Chondrocyte (in vitro differentiated cells): Measurements from ENCODE around the gene CABP1. TPM values are rescaled to one million over a fixed set of nuclear protein-coding genes. Genes with fewer than 3 reads are reported as not detected.

Experiments
- DNase-seq: peaks from one replicate; pipeline ENCODE4 v3.0.0; 2021; ENCODE audit warnings: mixed read lengths, low spot score
- H3K27ac Mint-ChIP-seq: one replicate; pipeline ENCODE4 v1.8.0; 2021; ENCODE audit warnings: mild to moderate bottlenecking, moderate library complexity, mixed read lengths; ENCODE audit not compliant: unreplicated experiment
- H3K27me3 Mint-ChIP-seq: 2 replicates; pipeline ENCODE4 v1.8.0; 2021; ENCODE audit warnings: low read depth, mixed read lengths
- H3K36me3 Mint-ChIP-seq: 2 replicates; pipeline ENCODE4 v1.8.0; 2021; ENCODE audit warnings: low read depth, mixed read lengths
- H3K4me1 Mint-ChIP-seq: 2 replicates; pipeline ENCODE4 v1.8.0; 2021; ENCODE audit warnings: low read depth, mild to moderate bottlenecking, mixed read lengths
- H3K4me3 Mint-ChIP-seq: one replicate; pipeline ENCODE4 v1.8.0; 2021; ENCODE audit warnings: mild to moderate bottlenecking, moderate library complexity, mixed read lengths; ENCODE audit not compliant: unreplicated experiment
- H3K9me3 Mint-ChIP-seq: 2 replicates; pipeline ENCODE4 v1.8.0; 2021; ENCODE audit warnings: low read depth, mixed read lengths
- CTCF ChIP-seq: fragments of 200-600 bp; sonication (generic); IDR thresholded peaks from 2 replicates; pipeline ENCODE4 v1.5.0; 2021; ENCODE audit warnings: antibody characterized with exemption, mild to moderate bottlenecking, moderate library complexity
- total RNA-seq: library from RNA; stranded (reverse); gene quantifications from 3 replicates; pipeline ENCODE4 v1.2.1, GENCODE V29; 2021

CABP1 gene
- total RNA-seq, 1 donor from 2014 or later = not detected

- Mint-ChIP-seq H3K27me3 (peaks cover 3% of the 10 kb centered on the region), H3K27ac (no peak overlapping the region), H3K4me1 (no peaks in the 10 kb centered on the region), H3K4me3 (no peak overlapping the region), H3K9me3 (no peaks in the 10 kb centered on the region), H3K36me3 (no peaks in the 10 kb centered on the region)
- peak; percentile 24 for DNase-seq
- TF ChIP-seq CTCF = no peak
Observed at GRCh38 chr12:120678572-120678971, 38.1 kb downstream of the CABP1 start.

- Mint-ChIP-seq H3K4me1 (no peaks in the 10 kb centered on the region), H3K4me3 (no peak overlapping the region), H3K27me3 (no peaks in the 10 kb centered on the region), H3K27ac (no peak overlapping the region), H3K9me3 (no peaks in the 10 kb centered on the region), H3K36me3 (no peaks in the 10 kb centered on the region)
- no peak for TF ChIP-seq CTCF
- peak; percentile 24 for DNase-seq
Observed at GRCh38 chr12:120680165-120680738, 39.8 kb downstream of the CABP1 start.

GRCh38 chr12:120684523-120684932 is 44.1 kb downstream of the CABP1 start:
- Mint-ChIP-seq H3K27me3 (no peaks in the 10 kb centered on the region), H3K4me3 (no peak overlapping the region), H3K27ac (no peak overlapping the region), H3K36me3 (no peaks in the 10 kb centered on the region), H3K9me3 (no peaks in the 10 kb centered on the region), H3K4me1 (peaks cover 20% of the 10 kb centered on the region)
- TF ChIP-seq CTCF = no peak
- DNase-seq = no peak

DNA sequence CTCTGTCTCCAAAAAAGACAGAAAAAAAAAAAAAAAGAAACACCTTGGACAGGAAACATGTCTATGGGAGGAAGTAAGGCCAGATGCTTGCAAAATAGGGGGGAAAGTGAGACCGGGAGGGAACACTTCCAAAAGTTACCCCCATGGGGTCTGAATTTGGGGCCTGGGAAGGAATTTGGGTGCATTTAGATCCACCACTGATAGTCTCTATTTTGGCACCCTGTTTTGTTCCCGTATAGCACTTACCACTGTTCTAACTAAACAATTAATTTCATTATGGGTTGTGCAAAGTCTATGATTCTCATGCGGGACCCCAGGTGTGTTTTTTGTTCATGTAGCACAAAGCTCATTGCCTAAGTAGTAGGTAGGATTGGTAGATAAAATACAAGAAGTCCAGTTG is 45.1 kb downstream of the CABP1 start:
- H3K4me3 Mint-ChIP-seq = no peak overlapping the region
- DNase-seq = no peak
- H3K4me1 Mint-ChIP-seq = peaks cover 28% of the 10 kb centered on the region
- H3K27me3 Mint-ChIP-seq = no peaks in the 10 kb centered on the region
- no peaks in the 10 kb centered on the region for H3K36me3 Mint-ChIP-seq
- no peaks in the 10 kb centered on the region for H3K9me3 Mint-ChIP-seq
- no peak overlapping the region for H3K27ac Mint-ChIP-seq
- no peak for TF ChIP-seq CTCF

DNA sequence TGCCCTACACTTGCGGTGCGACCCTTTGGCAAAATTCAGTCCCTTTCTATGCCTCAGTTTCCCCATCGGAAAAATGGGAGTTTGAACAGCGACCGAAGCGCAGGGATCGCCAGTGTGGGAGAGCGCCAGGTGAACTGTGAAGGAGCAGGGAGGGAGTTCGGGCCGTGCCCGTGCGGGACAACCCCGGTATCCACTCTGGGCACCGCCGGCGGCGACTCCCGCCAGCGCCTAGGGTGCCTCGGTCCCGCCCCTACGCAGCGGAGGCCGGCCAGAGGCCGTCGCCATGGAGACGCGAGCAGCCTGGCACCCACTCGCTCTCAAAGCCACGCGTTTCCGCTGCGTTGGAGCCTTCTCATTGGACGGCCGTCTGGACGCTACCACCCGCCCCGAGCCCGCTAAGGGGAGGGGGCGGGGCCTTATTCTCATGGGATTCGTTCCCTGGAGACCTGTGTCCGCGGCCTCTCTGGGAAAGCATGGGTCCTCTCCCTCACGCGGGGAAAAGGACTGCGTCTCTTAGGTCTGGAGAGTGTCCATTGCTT is 45.8 kb downstream of the CABP1 start:
- peak; percentile 96 for DNase-seq
- Mint-ChIP-seq H3K27ac (peak overlapping the region; percentile 97), H3K4me3 (peak overlapping the region; percentile 89), H3K4me1 (peaks cover 32% of the 10 kb centered on the region), H3K9me3 (no peaks in the 10 kb centered on the region), H3K36me3 (no peaks in the 10 kb centered on the region), H3K27me3 (no peaks in the 10 kb centered on the region)
- TF ChIP-seq CTCF = no peak
